Transverse colon (tissue), 4 donors: Measurements from ENCODE around the gene RPS6KA2. TPM values are rescaled to one million over a fixed set of nuclear protein-coding genes. Genes with fewer than 3 reads are reported as not detected.

ENCODE experiments used
- DNase-seq: peaks from one replicate; pipeline ENCODE4 v3.0.0-alpha.2; 2019
- H3K27ac ChIP-seq, 4 donors: fragments of 200-600 bp; sonication (generic); 2 replicates each; pipeline ENCODE4 v1.5.1; 2016 to 2018; ENCODE audit warnings: inconsistent platforms in 4 of 4
- H3K27me3 ChIP-seq: fragments of 200-600 bp; sonication (generic); 2 replicates; pipeline ENCODE4 v1.5.1; 2017; ENCODE audit warnings: inconsistent platforms
- H3K36me3 ChIP-seq, 4 donors: fragments of 200-600 bp; sonication (generic); 2 replicates each; pipeline ENCODE4 v1.5.1; 2017 to 2019; ENCODE audit warnings: inconsistent platforms in 4 of 4
- H3K4me1 ChIP-seq, 4 donors: fragments of 200-600 bp; sonication (generic); 2 replicates each; pipeline ENCODE4 v1.5.1; 2017 to 2020; ENCODE audit warnings: inconsistent platforms in 4 of 4
- H3K4me3 ChIP-seq, 4 donors: fragments of 200-600 bp; sonication (generic); 1 replicate in 1 of 4; 2 replicates in 3 of 4; pipeline versions ENCODE4 v1.5.1 to v1.6.1; 2017 to 2019; ENCODE audit warnings: inconsistent platforms in 4 of 4
- H3K9me3 ChIP-seq, 2 donors: fragments of 200-600 bp; sonication (generic); 2 replicates each; pipeline ENCODE4 v1.5.1; 2017 to 2019; ENCODE audit warnings: inconsistent platforms in 2 of 2
- EP300 ChIP-seq: sonication (generic); formaldehyde crosslinking; IDR thresholded peaks from one replicate; pipeline ENCODE4 v1.6.1; 2017; ENCODE audit warnings: antibody characterized with exemption, low read depth
- POLR2A ChIP-seq: fragments of 450-650 bp; IDR thresholded peaks from one replicate; pipeline ENCODE4 v1.6.1; 2016; ENCODE audit warnings: antibody characterized with exemption, mild to moderate bottlenecking, moderate library complexity
- POLR2AphosphoS5 ChIP-seq, 3 donors: sonication (generic); formaldehyde crosslinking; IDR thresholded peaks; one replicate each; pipeline ENCODE4 v1.6.1; 2016; ENCODE audit warnings: antibody characterized with exemption in 3 of 3
- WGBS, 2 donors: methylation state at CpG; one replicate each; pipeline ENCODE4 v1.1.5; 2018; ENCODE audit warnings: low coverage in 1 of 2; 5-methylcytosine and 5-hydroxymethylcytosine counted together
- in situ Hi-C, 4 donors: fragments of 200-750 bp; cut with MboI; loops; one replicate each; pipeline versions ENCODE4 v1.15.0 to v1.15.1; 2017; ENCODE audit warnings: low sequenced_read_pairs in 3 of 4, low pct_ligation_motif_present in 1 of 4, low pct_unique_long_range_greater_than_20kb in 1 of 4
- intact Hi-C: fragments of 100-400 bp; cut with DNase I; formaldehyde crosslinking; loops from one replicate; pipeline ENCODE4 v1.15.1; 2023; ENCODE audit warnings: low total_unique reads
- total RNA-seq, 4 donors: library from RNA; depleted of rRNA; stranded (reverse); fragments of >200 nt; gene quantifications; one replicate each; pipeline ENCODE4 v1.1.0, GENCODE V29; 2016
- TF ChIP-seq, protein P1 (sequence below), 5 experiments: fragments of 200-600 bp in 3 of 5; fragments of 450-650 bp in 2 of 5; sonication (generic) in 3 of 5; IDR thresholded peaks; 1 replicate in 2 of 5; 2 replicates in 3 of 5; pipeline ENCODE4 v1.5.1; 2016 to 2017; ENCODE audit warnings: antibody characterized with exemption in 5 of 5, inconsistent platforms in 3 of 5, mild to moderate bottlenecking in 2 of 5, moderate library complexity in 1 of 5

Gene RPS6KA2
- total RNA-seq, 4 donors from 2014 or later, result 9.6 to 41.1 (median 15.4) TPM

DNA sequence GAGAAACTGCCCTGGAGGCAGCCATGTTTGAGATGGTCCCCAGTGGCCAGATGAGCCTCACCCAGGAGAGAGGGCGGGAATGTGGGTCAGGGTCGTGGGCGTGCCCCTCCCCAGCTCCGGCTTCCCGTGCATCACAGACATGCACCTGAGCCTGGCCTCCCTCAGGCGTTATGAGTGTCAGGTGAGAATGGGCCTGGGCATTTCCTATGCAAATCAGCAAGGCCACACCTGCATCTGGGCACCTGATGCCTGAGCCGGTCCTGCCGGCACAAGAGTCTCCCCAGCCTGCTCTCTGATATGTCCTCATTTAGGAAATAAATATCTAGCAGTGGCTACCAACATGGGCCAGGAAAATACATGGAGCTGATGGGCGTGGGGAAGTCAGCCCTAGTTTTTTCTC, 123.0 kb downstream of the RPS6KA2 start:
- Histone ChIP-seq H3K36me3 (no peaks in the 10 kb centered on the region), H3K4me1 (no peaks in the 10 kb centered on the region), H3K9me3 (no peaks in the 10 kb centered on the region), H3K27me3 (no peaks in the 10 kb centered on the region), H3K4me3 (no peak overlapping the region), H3K27ac (no peak overlapping the region)
- DNase-seq, result no peak
- no peak for TF ChIP-seq POLR2AphosphoS5 (IDR thresholded peaks at IDR 0.05)
- TF ChIP-seq EP300, result no peak
- TF ChIP-seq, protein P1, sequence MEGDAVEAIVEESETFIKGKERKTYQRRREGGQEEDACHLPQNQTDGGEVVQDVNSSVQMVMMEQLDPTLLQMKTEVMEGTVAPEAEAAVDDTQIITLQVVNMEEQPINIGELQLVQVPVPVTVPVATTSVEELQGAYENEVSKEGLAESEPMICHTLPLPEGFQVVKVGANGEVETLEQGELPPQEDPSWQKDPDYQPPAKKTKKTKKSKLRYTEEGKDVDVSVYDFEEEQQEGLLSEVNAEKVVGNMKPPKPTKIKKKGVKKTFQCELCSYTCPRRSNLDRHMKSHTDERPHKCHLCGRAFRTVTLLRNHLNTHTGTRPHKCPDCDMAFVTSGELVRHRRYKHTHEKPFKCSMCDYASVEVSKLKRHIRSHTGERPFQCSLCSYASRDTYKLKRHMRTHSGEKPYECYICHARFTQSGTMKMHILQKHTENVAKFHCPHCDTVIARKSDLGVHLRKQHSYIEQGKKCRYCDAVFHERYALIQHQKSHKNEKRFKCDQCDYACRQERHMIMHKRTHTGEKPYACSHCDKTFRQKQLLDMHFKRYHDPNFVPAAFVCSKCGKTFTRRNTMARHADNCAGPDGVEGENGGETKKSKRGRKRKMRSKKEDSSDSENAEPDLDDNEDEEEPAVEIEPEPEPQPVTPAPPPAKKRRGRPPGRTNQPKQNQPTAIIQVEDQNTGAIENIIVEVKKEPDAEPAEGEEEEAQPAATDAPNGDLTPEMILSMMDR (IDR thresholded peaks at IDR 0.05), result no peak
- no peak for TF ChIP-seq POLR2A
- WGBS, 2 donors, result 77% methylated on average over 6 of the region's 9 CpGs; no CpG with 5 or more reads in 1 of the 2 donors
- in situ Hi-C loops (no loop called here), intact Hi-C loops (no loop called here)

DNA sequence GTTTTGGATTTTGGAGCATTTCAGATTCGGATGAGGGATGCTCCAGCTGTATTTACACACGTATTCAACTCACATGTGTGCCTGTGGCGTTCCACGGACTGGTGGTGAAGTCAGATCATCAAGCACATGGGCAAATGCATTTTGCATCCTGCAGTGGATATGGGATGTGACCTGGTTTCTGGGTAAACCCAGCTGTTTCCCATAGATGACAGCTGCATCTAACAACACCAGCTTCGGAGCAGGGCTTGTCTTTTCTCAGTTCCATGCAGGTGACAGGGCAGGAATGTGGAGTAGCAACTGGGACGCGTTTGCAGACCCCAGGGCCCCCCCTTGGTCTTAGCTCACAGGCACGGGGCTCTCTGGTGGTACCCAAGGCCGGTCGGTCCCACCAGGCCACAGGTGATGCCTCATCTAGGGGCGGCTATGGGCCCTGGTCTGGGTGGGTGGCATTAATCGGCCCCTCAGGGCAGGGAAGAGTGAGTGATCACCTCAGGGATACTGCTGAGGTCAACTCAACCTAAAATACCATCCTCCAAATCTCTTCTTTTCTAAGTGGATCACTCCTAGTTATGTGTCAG, 123.8 kb downstream of the RPS6KA2 start:
- H3K27me3 ChIP-seq, result no peaks in the 10 kb centered on the region
- no peaks in the 10 kb centered on the region for H3K9me3 ChIP-seq
- DNase-seq, result no peak
- no peak overlapping the region for H3K4me3 ChIP-seq
- H3K27ac ChIP-seq, result no peak overlapping the region
- TF ChIP-seq, protein P1 (IDR thresholded peaks at IDR 0.05), result no peak
- no peak for TF ChIP-seq POLR2A
- no peak for TF ChIP-seq EP300
- no peak for TF ChIP-seq POLR2AphosphoS5 (IDR thresholded peaks at IDR 0.05)
- H3K36me3 ChIP-seq, result no peaks in the 10 kb centered on the region
- no peaks in the 10 kb centered on the region for H3K4me1 ChIP-seq
- intact Hi-C loops, result no loop called here
- in situ Hi-C loops, result no loop called here
- 60 to 91% methylated on average over 2 to 12 of the region's 12 CpGs for WGBS, 2 donors

DNA sequence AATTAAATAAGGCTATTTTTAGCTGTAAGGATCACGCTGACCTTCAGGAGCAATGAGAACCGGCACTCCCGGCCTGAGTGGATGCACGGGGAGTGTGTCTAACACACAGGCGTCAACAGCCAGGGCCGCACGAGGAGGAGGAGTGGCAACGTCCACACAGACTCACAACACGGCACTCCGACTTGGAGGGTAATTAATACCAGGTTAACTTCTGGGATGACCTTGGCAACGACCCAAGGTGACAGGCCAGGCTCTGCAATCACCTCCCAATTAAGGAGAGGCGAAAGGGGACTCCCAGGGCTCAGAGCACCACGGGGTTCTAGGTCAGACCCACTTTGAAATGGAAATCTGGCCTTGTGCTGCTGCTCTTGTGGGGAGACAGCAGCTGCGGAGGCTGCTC, 124.6 kb downstream of the RPS6KA2 start:
- Histone ChIP-seq H3K27me3 (no peaks in the 10 kb centered on the region), H3K4me3 (no peak overlapping the region), H3K4me1 (no peaks in the 10 kb centered on the region), H3K9me3 (no peaks in the 10 kb centered on the region), H3K36me3 (no peaks in the 10 kb centered on the region), H3K27ac (no peak overlapping the region)
- 78 to 100% methylated on average over 2 to 14 of the region's 14 CpGs for WGBS, 2 donors
- in situ Hi-C loops (no loop called here), intact Hi-C loops (no loop called here)
- TF ChIP-seq POLR2A, result no peak
- TF ChIP-seq POLR2AphosphoS5 (IDR thresholded peaks at IDR 0.05), result no peak
- TF ChIP-seq, protein P1 (IDR thresholded peaks at IDR 0.05), result no peak
- TF ChIP-seq EP300, result no peak
- DNase-seq, result no peak

DNA sequence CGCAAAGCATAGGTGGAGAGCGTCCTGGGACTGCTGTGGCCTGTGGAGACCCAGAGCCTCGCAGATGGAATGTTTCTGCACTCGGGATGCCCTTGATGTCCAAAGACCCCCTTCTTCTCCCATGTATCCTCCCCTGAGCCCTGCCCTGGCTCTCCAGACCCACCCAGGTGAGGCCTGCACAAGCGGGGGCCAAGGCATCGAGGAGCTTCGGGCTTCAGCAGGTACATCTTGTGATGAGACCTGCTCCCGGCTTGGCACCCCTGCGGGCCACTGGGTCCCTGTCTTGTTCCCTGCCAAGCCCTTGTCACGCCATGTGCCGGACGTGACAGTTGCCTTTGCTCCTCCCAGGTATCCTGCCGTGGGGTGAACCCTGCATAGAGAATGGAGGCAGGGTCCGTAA, 125.8 kb downstream of the RPS6KA2 start:
- no peak for DNase-seq
- WGBS, 2 donors, result 88% methylated on average over 14 of the region's 14 CpGs; no CpG with 5 or more reads in 1 of the 2 donors

More for the DNA sequence above, 125.8 kb downstream of the RPS6KA2 start:
- no peaks in the 10 kb centered on the region for H3K27me3 ChIP-seq
- no peak for TF ChIP-seq EP300
- no peak for TF ChIP-seq POLR2AphosphoS5 (IDR thresholded peaks at IDR 0.05)
- TF ChIP-seq, protein P1 (IDR thresholded peaks at IDR 0.05), result no peak
- no peak for TF ChIP-seq POLR2A
- no peaks in the 10 kb centered on the region for H3K36me3 ChIP-seq
- in situ Hi-C loops (no loop called here), intact Hi-C loops (no loop called here)
- no peak overlapping the region for H3K27ac ChIP-seq
- no peak overlapping the region for H3K4me3 ChIP-seq
- no peaks in the 10 kb centered on the region for H3K9me3 ChIP-seq
- no peaks in the 10 kb centered on the region for H3K4me1 ChIP-seq
